GM21526 (cell line): ENCODE results near the gene LST1.

ENCODE experiments used
- ATAC-seq: cut with Tn5 transposase; IDR thresholded peaks from one replicate; pipeline ENCODE4 v1.9.1; 2021; ENCODE audit warnings: moderate library complexity; ENCODE audit not compliant: unreplicated experiment, low FRiP score

Gene LST1

GRCh38 chr6:31559958-31560696 lies 25.9 kb upstream of the LST1 start:
- peak; percentile 45 for ATAC-seq

GRCh38 chr6:31560697-31561058 lies 25.4 kb upstream of the LST1 start:
- ATAC-seq, result no peak

GRCh38 chr6:31567531-31568370 lies 18.3 kb upstream of the LST1 start:
- ATAC-seq, result no peak

- ATAC-seq, result peak; percentile 44
Measured at GRCh38 chr6:31568537-31568961, 17.5 kb upstream of the LST1 start.

GRCh38 chr6:31569861-31570536 lies 16.1 kb upstream of the LST1 start:
- no peak for ATAC-seq

- ATAC-seq, result peak; percentile 39
Measured at GRCh38 chr6:31572041-31572911, 13.8 kb upstream of the LST1 start, which contains the start of gene LTA. LTA (plus strand) TSS chr6:31572289; CDS start chr6:31572743, 454 bp downstream.

- no peak for ATAC-seq
Measured at GRCh38 chr6:31573239-31574105, 12.6 kb upstream of the LST1 start.

- no peak for ATAC-seq
Measured at GRCh38 chr6:31574106-31575061, 11.7 kb upstream of the LST1 start.

- ATAC-seq, result no peak
Measured at GRCh38 chr6:31575335-31575901, 10.7 kb upstream of the LST1 start, which contains the start of gene TNF. TNF (plus strand) TSS chr6:31575565; CDS start chr6:31575742, 177 bp downstream.

GRCh38 chr6:31575952-31576685 lies 10.0 kb upstream of the LST1 start:
- no peak for ATAC-seq

GRCh38 chr6:31576897-31577578 lies 9.0 kb upstream of the LST1 start:
- no peak for ATAC-seq

GRCh38 chr6:31577579-31577966 lies 8.5 kb upstream of the LST1 start:
- ATAC-seq, result no peak

GRCh38 chr6:31578184-31579118 lies 7.6 kb upstream of the LST1 start:
- ATAC-seq, result no peak

GRCh38 chr6:31579119-31579505 lies 7.0 kb upstream of the LST1 start:
- ATAC-seq, result no peak
